DMS153 treated with DMSO at 0.1 percent for 48 hours (cell line): ENCODE measurements around the gene NRM.
"Not testable (repeated sequence)": the region's sequence is repeated elsewhere in the genome, so short reads cannot be mapped to it uniquely, and the experiment has no call there.

Experiments
- DNase-seq: peaks from one replicate; lab custom pipeline; 2025; ENCODE audit not compliant: unreplicated experiment; lab: John Stamatoyannopoulos, UW

The NRM gene

GRCh38 chr6:30672445-30673253 is 18.1 kb downstream of the NRM start, which contains the start of gene DHX16:
TSS of gene DHX16 (minus strand) at chr6:30673006. CDS start at chr6:30672841, 165 bp downstream.
- DNase-seq: peak; percentile 96

DNA sequence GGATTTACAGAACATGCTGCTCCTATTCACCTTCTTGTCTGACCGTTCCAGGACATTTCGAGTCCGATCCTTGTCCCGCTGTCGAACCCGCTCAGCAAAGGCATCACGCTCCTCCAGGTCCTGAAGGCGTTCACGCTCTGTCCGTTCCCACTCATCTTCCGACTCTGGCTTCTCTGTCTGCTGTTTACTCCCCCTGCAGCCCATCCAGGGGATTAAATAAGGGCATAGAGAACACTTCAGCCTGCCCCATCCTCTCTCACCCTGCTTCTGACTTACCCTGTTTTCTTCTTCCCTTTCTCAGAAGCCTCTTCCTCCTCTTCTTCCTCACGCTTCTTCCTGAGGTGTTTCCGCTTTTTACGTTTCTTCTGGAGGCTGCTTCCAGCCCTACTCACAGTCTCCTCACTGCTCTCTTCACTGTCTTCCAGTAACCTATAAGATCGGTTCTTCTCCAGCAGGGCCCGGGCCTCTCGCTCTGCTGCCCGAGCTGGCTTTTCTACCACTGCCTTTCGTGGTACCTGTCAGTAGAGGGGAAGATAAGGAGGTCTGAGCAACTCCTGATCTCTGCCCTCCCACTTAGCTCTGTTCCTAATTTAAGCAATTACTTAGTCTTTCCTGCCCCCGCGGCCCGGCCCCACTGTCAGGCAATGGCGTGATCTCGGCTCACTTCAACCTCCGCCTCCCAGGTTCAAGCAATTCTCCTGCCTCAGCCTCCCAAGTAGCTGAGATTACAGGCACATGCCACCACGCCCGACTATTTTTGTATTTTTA is 19.8 kb downstream of the NRM start:
- DNase-seq: no peak

GRCh38 chr6:30666300-30666699 is 24.5 kb downstream of the NRM start:
- not testable (repeated sequence) for DNase-seq

DNA sequence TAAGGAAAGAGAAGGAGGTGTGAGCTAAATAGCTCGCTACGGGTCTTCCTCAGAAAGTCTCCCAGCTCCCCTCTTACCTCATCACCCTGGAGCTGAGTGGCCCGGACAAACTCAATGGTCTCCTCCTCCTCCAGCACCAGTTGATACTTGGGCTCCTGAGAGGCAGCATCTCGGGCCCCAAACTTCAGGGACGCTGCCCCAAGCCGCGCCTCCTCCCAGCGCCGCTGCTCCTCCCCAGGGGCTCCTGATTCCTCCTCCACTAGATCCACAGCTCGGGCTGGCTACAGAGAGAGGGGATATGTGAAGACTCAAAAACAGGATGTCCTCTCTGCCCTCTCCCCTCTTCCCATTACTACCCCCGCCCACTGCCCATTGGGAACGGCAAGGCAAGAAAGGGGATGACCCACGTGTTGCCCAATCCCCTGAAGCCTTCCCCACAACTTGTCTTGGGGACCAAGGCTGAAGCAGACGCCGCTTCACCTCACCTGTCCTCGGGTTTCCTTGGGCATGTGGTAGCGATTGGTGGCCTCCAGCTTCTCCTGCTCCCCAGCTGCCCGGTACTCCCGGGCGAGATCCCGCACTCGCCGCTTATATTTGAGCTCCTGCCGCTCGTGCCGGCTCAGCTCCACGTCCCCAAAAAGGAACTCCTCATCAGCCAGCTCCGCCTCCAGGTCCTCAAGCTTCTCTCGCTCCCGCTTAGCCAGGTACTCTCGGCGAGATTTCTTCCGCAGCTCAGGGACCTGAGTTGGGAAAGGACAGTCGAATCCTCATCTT is 25.6 kb downstream of the NRM start:
- no peak for DNase-seq

- DNase-seq: not testable (repeated sequence)
Measured at GRCh38 chr6:30657922-30658321, 32.9 kb downstream of the NRM start.

DNA sequence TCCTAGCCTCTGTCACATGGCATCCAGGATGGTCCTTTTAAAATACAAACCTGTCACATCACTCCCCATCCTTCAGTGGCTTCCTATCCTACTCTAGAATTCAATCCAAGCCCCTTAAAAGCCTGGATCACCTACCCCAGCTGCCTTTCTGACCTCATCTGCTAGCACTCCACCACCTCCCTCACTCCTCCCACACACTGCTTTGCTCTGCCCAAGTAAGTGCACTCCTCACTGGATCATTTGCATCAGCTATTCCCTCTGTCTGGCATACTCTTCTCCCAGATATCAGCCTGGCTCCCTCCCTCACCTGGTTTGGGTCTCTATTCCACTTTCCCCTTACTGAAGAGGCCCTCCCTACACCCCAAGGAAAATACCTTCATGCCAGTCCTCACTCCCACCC is 33.3 kb downstream of the NRM start:
- no peak for DNase-seq

DNA sequence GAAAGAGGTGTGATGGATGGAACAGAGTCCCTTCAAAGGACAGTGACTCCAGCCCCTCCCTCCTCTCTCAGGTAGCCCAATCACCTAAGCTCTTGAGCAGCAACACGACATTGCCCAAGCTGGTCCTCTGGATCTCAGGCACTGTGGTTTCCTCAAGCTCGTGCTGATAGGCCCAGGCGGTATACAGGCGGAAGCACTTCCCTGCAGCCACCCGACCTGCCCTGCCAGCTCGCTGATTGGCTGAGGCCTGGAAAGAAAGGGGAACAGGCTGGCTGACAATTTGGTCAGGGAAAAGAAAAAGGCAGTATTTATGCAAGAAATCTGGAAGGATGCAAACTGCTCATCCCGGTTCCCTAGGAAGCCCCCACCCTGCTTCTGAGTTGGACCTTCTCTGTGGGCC is 34.3 kb downstream of the NRM start:
- no peak for DNase-seq

DNA sequence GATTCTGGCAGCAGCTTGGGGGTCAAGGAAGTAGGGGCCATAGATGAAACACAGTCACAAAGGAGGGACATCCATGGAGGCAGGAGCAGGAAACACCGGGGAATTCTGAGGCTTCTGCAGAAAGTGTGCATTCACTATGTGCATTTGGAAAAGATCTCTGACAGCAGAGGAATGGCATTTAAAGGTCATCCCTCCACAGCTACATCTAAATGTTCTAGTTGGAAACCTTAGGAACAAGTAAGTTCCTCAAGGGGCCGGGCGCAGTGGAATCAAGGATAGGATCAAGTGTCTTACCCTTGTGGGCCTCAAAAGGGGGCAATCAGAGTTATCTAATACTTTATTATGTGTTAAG is 35.1 kb downstream of the NRM start:
- no peak for DNase-seq

GRCh38 chr6:30654798-30655742 is 35.7 kb downstream of the NRM start:
- DNase-seq: no peak

DNA sequence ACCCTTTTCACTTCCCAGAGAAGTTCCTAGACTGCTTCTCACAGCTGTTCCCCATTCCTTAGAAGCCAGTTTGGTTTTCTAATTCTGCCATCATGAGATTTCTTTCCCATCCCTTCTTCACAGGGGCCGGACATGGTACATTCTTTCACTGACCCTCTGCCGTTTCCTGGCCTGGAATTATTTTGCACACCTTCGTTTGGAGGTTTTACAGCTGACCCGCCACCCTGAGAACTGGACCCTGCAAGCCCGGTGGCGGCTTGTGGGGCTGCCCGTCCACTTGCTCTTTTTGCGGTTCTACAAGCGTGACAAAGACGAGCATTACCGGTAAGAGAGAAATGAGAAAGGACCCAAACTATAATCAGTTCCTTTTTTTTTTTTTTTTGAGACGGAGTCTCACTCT is 39.6 kb downstream of the NRM start:
- DNase-seq: no peak

DNA sequence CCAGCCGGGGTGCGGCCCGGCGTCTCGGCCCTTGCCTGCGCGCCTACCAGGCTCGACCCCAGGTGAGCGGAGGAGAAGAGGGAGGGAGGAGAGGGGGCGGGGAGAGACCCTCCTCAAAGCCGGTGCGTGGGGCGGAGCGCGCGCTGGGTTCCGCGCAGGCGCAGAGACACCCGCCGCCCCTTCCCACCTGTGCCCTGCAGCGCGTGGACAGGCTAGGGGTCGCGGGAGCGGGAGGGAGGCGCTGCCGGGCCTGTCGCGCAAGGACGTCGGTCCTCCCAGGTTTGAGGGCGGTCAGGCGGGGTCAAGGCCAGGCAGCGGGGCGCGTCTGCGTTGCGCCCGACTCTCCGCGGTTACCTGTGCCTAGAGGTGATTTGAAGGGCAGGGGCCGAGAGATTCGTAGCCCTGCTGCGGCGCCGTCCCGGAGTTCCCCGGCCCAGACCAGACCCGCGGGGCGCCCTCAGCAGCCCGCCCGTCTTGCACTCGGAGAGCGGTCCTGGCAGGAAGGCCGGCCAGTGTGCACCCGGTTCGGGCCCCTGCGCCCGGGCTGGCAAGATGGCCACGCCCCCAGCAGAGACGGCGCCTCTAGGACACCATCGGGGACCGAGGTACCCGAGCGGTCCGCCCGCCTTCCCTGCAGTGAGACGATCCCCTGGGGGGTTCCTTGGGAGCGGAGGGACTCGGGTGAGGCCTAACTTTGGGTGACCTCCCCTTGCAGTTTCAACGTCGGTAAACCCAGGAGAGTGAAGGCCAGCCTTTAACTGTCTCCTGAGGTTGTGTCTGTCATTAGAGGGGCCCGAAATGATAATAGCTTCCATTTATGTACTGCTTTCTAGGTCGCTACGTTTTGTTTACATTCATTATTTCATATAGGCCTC is 43.3 kb downstream of the NRM start:
- peak; percentile 64 for DNase-seq

DNA sequence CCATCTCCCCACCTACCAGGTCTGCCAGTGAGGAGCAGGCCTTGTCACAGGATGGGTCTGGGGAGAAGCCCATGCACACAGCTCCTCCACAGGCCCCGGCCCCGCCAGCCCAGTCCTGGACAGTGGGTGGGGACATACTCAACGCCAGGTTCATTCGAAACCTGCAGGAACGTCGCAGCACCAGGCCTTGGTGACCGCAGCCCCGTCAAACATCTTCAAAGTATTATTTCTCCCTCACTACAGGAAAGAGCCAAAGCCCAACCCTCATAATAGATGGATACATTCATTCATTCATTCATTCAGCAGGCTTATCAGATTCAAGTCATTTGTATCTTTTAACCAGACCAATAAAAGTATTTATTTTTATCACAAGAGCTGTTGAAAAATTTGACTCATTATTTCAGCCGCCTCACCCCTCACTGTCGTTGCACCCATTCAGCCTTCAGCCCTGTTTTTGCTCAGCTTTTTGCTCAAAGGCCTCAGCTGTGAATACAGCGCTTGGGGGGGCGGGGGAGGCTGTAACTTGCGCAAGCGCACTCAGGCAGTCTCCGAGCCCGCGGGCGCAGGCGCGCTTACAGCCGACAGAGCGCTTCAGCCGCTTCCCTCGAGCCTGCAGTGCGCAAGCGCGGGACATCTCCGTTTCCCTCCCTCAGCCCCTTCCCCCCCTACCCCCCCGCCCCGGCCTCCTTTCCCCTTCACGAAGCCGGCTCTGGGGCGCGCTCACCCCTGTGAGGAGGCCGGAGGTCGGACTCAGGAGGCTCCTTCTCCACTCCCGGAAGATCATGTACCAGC is 44.1 kb downstream of the NRM start, which contains the start of gene C6orf136:
C6orf136 (plus strand) TSS at position 684 of the 792 bp plus-strand sequence; CDS start at position 783, 99 bp downstream.
- peak; percentile 74 for DNase-seq

- DNase-seq: no peak
Measured at GRCh38 chr6:30645989-30646388, 44.8 kb downstream of the NRM start.

GRCh38 chr6:30644769-30645168 is 46.0 kb downstream of the NRM start:
- DNase-seq: no peak

GRCh38 chr6:30643656-30644055 is 47.1 kb downstream of the NRM start:
- no peak for DNase-seq

DNA sequence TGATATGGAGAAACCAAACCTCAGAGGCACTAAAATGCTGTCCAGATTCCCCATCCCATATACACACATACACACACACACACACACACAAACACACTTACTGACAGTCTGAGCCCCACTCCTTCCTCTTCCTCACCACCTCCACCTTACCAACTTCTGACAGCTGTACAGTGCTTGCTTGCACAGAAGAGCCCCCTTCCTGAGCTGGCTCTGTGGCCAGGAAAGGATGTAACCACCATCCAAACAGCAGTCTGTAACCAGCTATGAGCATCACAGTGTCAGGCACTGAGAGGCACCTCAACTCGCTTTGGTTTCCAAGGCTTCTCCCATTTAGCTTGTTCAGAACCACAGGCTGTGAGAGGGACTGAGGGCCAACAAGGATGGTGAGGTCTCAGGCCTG is 49.7 kb downstream of the NRM start:
- DNase-seq: no peak

- no peak for DNase-seq
Measured at GRCh38 chr6:30640481-30640880, 50.3 kb downstream of the NRM start.
